GM18870 (cell line): ENCODE data around the gene SRXN1.
"Not testable (repeated sequence)": the region's sequence is repeated elsewhere in the genome, so short reads cannot be mapped to it uniquely, and the experiment has no call there.

Experiments
- ATAC-seq: cut with Tn5 transposase; IDR thresholded peaks from one replicate; pipeline ENCODE4 v1.9.1; 2021; ENCODE audit warnings: moderate library complexity; ENCODE audit not compliant: unreplicated experiment

The SRXN1 gene

GRCh38 chr20:655726-656624 is 3.0 kb upstream of the SRXN1 start:
- ATAC-seq, result no peak

- ATAC-seq, result no peak
Measured at GRCh38 chr20:654417-654750, 1.4 kb upstream of the SRXN1 start.

GRCh38 chr20:653590-654416 is 803 bp upstream of the SRXN1 start:
- no peak for ATAC-seq

GRCh38 chr20:652615-653109 is 338 bp downstream of the SRXN1 start:
- ATAC-seq, result no peak

- no peak for ATAC-seq
Measured at GRCh38 chr20:651713-652614, 1.0 kb downstream of the SRXN1 start.

- ATAC-seq, result no peak
Measured at GRCh38 chr20:650954-651353, 2.0 kb downstream of the SRXN1 start.

- no peak for ATAC-seq
Measured at GRCh38 chr20:650281-650680, 2.7 kb downstream of the SRXN1 start.

- no peak for ATAC-seq
Measured at GRCh38 chr20:647479-648019, 5.5 kb downstream of the SRXN1 start.

GRCh38 chr20:646868-647233 is 6.1 kb downstream of the SRXN1 start:
- ATAC-seq, result no peak

GRCh38 chr20:646107-646867 is 6.7 kb downstream of the SRXN1 start:
- no peak for ATAC-seq

- ATAC-seq, result no peak
Measured at GRCh38 chr20:645318-646106, 7.5 kb downstream of the SRXN1 start.

GRCh38 chr20:644692-645317 is 8.2 kb downstream of the SRXN1 start:
- ATAC-seq, result no peak

- ATAC-seq, result no peak
Measured at GRCh38 chr20:642398-643174, 10.4 kb downstream of the SRXN1 start.

GRCh38 chr20:642013-642397 is 11.0 kb downstream of the SRXN1 start:
- not testable (repeated sequence) for ATAC-seq

- no peak for ATAC-seq
Measured at GRCh38 chr20:641516-641875, 11.5 kb downstream of the SRXN1 start.

- no peak for ATAC-seq
Measured at GRCh38 chr20:640674-641515, 12.1 kb downstream of the SRXN1 start.

GRCh38 chr20:638579-638978 is 14.4 kb downstream of the SRXN1 start:
- ATAC-seq, result no peak
